GM23248 (cell line): ENCODE data around the gene LAMA5.

Experiments
- EZH2 ChIP-seq: fragments of 200-600 bp; sonication (generic); IDR thresholded peaks from 2 replicates; pipeline ENCODE4 v1.6.1; 2018; ENCODE audit warnings: antibody characterized with exemption, mild to moderate bottlenecking; ENCODE audit not compliant: insufficient read depth, poor library complexity, severe bottlenecking
- EZH2phosphoT487 ChIP-seq: fragments of 200-600 bp; sonication (generic); IDR thresholded peaks from 2 replicates; pipeline ENCODE4 v1.6.1; 2018; ENCODE audit warnings: antibody characterized with exemption, moderate library complexity, mild to moderate bottlenecking, low read depth; ENCODE audit not compliant: insufficient read depth

DNA sequence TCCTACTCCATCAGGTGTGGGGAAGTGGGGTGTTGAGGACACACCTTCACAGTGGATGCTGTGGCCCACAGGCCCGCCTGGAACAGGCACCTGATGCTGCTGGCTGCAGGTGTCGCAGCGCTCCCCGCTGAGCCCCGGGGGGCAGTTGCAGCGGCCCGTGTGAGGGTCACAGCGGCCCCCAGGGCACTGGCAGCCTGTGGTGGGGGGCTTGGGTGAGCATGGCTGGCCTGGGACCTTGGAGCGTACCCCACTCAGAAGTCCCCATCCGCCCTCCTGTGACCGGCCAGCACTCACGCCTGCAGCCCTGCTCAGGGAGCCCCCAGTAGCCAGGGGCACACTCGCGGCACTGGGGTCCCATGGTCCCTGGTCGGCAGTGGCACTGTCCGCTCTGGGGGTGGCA lies 45.1 kb downstream of the LAMA5 start:
- TF ChIP-seq EZH2phosphoT487, result no peak
- TF ChIP-seq EZH2, result no peak
